Activated B cell treated with CpG ODN at 0.5 μM for 24 hours (primary cell): ENCODE measurements around the gene TBXAS1. TPM values are rescaled to one million over a fixed set of nuclear protein-coding genes. Genes with fewer than 3 reads are reported as not detected.

Experiments used
- ATAC-seq: fragments of 200-7000 bp; cut with Tn5 transposase; one replicate; pipeline ENCODE4 v1.10.0; 2021; ENCODE audit warnings: low read depth, mild to moderate bottlenecking, moderate library complexity
- CTCF ChIA-PET: fragments of 350-600 bp; sonication (Branson Sonifier 250); formaldehyde crosslinking; loops from one replicate; lab custom pipeline; 2021; ENCODE audit warnings: antibody characterized with exemption; lab: Charles Lee
- POLR2A ChIA-PET: fragments of 350-600 bp; sonication (Branson Sonifier 250); formaldehyde crosslinking; loops from one replicate; lab custom pipeline; 2021; ENCODE audit warnings: antibody characterized with exemption; lab: Charles Lee
- DNase-seq: peaks from one replicate; pipeline ENCODE4 v3.0.0; 2022
- H3K27ac Mint-ChIP-seq: one replicate; pipeline ENCODE4 v1.8.0; 2020; ENCODE audit warnings: mixed read lengths
- H3K27me3 Mint-ChIP-seq: one replicate; pipeline ENCODE4 v1.8.0; 2021; ENCODE audit warnings: mixed read lengths
- H3K36me3 Mint-ChIP-seq: one replicate; pipeline ENCODE4 v1.8.0; 2021; ENCODE audit warnings: low read depth, mixed read lengths
- H3K4me1 Mint-ChIP-seq: one replicate; pipeline ENCODE4 v1.8.0; 2021; ENCODE audit warnings: mixed read lengths
- H3K4me3 Mint-ChIP-seq: one replicate; pipeline ENCODE4 v1.8.0; 2020; ENCODE audit warnings: mild to moderate bottlenecking, mixed read lengths
- H3K9me3 Mint-ChIP-seq: one replicate; pipeline ENCODE4 v1.8.0; 2020; ENCODE audit warnings: mixed read lengths
- intact Hi-C: fragments of 100-400 bp; cut with micrococcal nuclease; formaldehyde crosslinking; loops from one replicate; pipeline ENCODE4 v1.15.1; 2024
- total RNA-seq: library from RNA; stranded (reverse); gene quantifications from 2 replicates; pipeline ENCODE4 v1.2.3, GENCODE V29; 2022
- TF ChIP-seq, protein P1 (sequence below): fragments of 200-600 bp; IDR thresholded peaks from one replicate; pipeline ENCODE4 v1.8.0; 2022; ENCODE audit warnings: antibody characterized with exemption, mild to moderate bottlenecking

The TBXAS1 gene
- total RNA-seq, 1 donor from 2014 or later = 3.8 TPM

DNA sequence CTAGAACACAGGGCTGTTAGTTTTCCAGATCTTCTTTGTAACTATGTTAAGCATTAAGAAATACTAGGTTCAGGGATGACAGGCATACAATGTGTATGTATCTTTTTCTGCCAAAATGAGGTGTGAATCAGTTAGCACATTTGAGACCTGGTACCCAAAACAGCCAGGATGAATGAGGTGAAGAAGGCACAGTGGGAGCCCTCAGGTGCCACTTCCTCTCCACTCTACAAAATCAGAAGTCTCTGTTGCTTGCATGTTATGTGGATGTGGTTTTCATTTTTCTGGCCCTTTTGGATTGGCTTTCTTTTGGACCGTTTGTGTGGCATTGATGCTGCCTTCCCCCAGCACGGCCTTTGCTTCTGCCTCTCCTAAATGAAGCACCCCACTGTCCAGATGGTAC is 15.4 kb upstream of the TBXAS1 start:
- H3K36me3 Mint-ChIP-seq = no peaks in the 10 kb centered on the region
- POLR2A ChIA-PET = no interaction called here
- peaks cover 4% of the 10 kb centered on the region for H3K27me3 Mint-ChIP-seq
- no peak for DNase-seq
- no peaks in the 10 kb centered on the region for H3K4me1 Mint-ChIP-seq
- TF ChIP-seq, protein P1, sequence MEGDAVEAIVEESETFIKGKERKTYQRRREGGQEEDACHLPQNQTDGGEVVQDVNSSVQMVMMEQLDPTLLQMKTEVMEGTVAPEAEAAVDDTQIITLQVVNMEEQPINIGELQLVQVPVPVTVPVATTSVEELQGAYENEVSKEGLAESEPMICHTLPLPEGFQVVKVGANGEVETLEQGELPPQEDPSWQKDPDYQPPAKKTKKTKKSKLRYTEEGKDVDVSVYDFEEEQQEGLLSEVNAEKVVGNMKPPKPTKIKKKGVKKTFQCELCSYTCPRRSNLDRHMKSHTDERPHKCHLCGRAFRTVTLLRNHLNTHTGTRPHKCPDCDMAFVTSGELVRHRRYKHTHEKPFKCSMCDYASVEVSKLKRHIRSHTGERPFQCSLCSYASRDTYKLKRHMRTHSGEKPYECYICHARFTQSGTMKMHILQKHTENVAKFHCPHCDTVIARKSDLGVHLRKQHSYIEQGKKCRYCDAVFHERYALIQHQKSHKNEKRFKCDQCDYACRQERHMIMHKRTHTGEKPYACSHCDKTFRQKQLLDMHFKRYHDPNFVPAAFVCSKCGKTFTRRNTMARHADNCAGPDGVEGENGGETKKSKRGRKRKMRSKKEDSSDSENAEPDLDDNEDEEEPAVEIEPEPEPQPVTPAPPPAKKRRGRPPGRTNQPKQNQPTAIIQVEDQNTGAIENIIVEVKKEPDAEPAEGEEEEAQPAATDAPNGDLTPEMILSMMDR = no peak
- no peak overlapping the region for H3K4me3 Mint-ChIP-seq
- intact Hi-C loops = no loop called here
- CTCF ChIA-PET = no interaction called here
- peaks cover 8% of the 10 kb centered on the region for H3K9me3 Mint-ChIP-seq
- no peak for ATAC-seq
- no peak overlapping the region for H3K27ac Mint-ChIP-seq

DNA sequence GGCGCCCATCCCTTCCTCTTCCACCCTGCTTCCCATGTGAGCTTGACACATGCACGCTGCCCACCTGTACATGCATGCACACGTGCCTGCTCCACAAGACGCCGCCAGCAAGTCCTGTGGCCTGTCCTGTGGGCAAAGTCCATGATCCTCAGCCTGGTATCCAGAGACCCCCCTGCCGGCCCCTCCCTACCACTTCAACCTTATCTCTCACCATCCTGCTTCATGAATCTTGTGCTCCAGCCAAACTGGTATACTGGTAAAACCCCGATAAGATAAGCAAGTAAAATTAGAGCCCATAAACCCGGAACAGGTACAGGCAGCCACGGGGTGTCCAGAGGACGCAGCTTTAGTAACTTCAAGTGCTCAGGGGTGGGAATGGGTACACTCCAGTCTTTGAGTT is 11.8 kb upstream of the TBXAS1 start:
- TF ChIP-seq, protein P1 = no peak
- H3K9me3 Mint-ChIP-seq = peaks cover 8% of the 10 kb centered on the region
- no peaks in the 10 kb centered on the region for H3K36me3 Mint-ChIP-seq
- no peak overlapping the region for H3K4me3 Mint-ChIP-seq
- CTCF ChIA-PET = no interaction called here
- intact Hi-C loops = no loop called here
- H3K27me3 Mint-ChIP-seq = peaks cover 2% of the 10 kb centered on the region
- POLR2A ChIA-PET = no interaction called here
- no peak overlapping the region for H3K27ac Mint-ChIP-seq
- no peak for ATAC-seq
- no peak for DNase-seq
- no peaks in the 10 kb centered on the region for H3K4me1 Mint-ChIP-seq

DNA sequence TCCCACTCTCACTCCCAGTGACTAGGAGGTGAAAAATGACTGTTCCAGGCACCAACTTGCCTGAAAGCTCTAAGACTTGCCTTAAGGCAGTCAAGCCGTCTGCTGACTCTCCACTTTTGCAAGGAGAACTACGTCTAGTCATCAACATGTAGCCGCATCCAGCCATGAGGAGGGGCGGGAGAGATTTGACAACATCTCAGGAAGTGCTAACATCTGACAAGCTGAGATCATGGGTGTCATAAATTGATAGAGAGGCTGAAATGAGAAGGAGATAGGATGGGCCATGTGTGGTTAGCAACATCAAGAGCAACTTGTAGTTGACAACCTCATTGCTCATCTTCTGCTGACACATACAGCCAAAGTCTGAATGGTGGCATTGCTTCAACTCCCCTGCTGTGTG is 9.0 kb upstream of the TBXAS1 start:
- Mint-ChIP-seq H3K4me1 (no peaks in the 10 kb centered on the region), H3K36me3 (no peaks in the 10 kb centered on the region), H3K27ac (no peak overlapping the region), H3K9me3 (peaks cover 8% of the 10 kb centered on the region), H3K27me3 (peaks cover 2% of the 10 kb centered on the region), H3K4me3 (no peak overlapping the region)
- ChIA-PET POLR2A (no interaction called here), CTCF (no interaction called here)
- DNase-seq (no peak), ATAC-seq (no peak)
- TF ChIP-seq, protein P1 = no peak
- intact Hi-C loops = no loop called here

DNA sequence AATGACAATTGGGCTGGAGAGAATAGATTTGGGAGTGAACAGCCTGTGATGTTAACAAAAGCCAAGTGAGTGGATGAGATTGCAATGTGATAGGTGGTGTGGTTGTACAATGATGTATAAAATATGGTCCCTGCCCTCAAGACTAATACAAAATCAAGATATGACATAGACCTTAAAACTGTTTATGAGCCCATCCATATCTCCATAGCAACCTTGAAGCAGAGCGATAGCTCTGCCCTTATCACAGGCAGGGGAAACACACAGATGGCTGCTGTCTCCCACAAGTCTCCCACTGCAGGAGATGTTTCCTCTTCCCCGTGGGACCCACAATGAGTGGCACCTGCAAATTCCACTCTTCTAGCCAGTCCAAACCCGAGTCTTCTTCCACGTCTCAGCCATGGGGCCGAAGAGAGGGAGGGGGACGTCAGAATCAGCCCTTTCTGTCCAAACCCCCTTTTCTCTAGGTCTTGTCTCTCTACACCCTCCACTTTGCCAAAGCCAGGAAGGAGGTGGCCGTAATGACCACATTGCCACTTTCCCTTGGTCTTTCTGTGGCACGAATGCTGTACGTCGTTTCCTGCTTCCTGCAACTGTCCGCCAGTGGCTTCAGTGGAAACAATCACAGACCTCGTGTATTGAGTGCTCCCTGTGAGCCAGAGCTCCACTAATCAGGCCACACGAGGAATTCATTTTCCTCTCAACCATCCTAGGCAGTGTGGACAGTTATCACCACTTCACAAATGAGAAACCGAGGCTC is 7.5 kb upstream of the TBXAS1 start:
- no peaks in the 10 kb centered on the region for H3K36me3 Mint-ChIP-seq
- TF ChIP-seq, protein P1 = no peak
- ATAC-seq (no peak), DNase-seq (no peak)
- H3K27ac Mint-ChIP-seq = no peak overlapping the region
- no peak overlapping the region for H3K4me3 Mint-ChIP-seq
- ChIA-PET POLR2A (no interaction called here), CTCF (no interaction called here)
- H3K27me3 Mint-ChIP-seq = peaks cover 2% of the 10 kb centered on the region
- no peaks in the 10 kb centered on the region for H3K4me1 Mint-ChIP-seq
- intact Hi-C loops = no loop called here
- H3K9me3 Mint-ChIP-seq = peaks cover 8% of the 10 kb centered on the region

DNA sequence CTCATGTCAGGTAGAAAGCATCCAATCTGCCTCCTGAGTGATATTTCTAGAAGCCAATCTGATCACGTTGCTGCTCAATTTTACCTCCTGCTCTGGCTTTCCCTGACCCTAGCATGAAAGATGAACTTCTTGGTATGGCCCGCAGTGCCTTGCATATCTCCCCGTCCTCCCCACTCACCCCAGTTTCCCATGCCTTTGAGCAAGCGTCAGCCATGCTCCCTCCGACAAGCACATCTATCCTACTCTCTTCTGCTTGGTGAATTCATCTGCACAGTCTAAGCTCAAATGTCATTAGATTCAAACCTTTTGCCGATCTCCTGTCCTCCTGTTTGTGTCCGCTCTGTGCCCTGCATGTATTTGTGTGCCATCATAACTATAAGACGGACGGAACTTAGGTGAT is 6.2 kb upstream of the TBXAS1 start:
- Mint-ChIP-seq H3K4me3 (no peak overlapping the region), H3K27me3 (no peaks in the 10 kb centered on the region), H3K36me3 (no peaks in the 10 kb centered on the region), H3K4me1 (no peaks in the 10 kb centered on the region), H3K9me3 (no peaks in the 10 kb centered on the region), H3K27ac (no peak overlapping the region)
- TF ChIP-seq, protein P1 = no peak
- ChIA-PET CTCF (no interaction called here), POLR2A (no interaction called here)
- intact Hi-C loops = no loop called here
- no peak for ATAC-seq
- no peak for DNase-seq
